Esophagus muscularis mucosa (tissue), 4 donors: Measurements from ENCODE around the gene SIGLEC12. TPM values are rescaled to one million over a fixed set of nuclear protein-coding genes. Genes with fewer than 3 reads are reported as not detected.

Source experiments
- DNase-seq: peaks from one replicate; pipeline ENCODE4 v3.0.0-alpha.2; 2017; ENCODE audit errors: extremely low spot score
- H3K27ac ChIP-seq, 4 donors: fragments of 200-600 bp; sonication (generic); replicated peaks in 1 of 4; 1 replicate in 3 of 4; 2 replicates in 1 of 4; pipeline ENCODE4 v1.5.1; 2016 to 2019; ENCODE audit warnings: mild to moderate bottlenecking in 1 of 4
- H3K27me3 ChIP-seq, 4 donors: fragments of 200-600 bp; sonication (generic); one replicate each; pipeline versions ENCODE4 v1.5.1 to v1.6.0; 2016 to 2019
- H3K36me3 ChIP-seq, 4 donors: fragments of 200-600 bp; sonication (generic); one replicate each; pipeline ENCODE4 v1.5.1; 2016 to 2019
- H3K4me1 ChIP-seq, 4 donors: fragments of 200-600 bp; sonication (generic); one replicate each; pipeline ENCODE4 v1.5.1; 2016 to 2019
- H3K4me3 ChIP-seq, 4 donors: fragments of 200-600 bp; sonication (generic); 1 replicate in 2 of 4; 2 replicates in 2 of 4; pipeline ENCODE4 v1.5.1; 2016 to 2019; ENCODE audit warnings: mild to moderate bottlenecking in 4 of 4, moderate library complexity in 1 of 4
- H3K9me3 ChIP-seq, 4 donors: fragments of 200-600 bp; sonication (generic); 1 replicate in 3 of 4; 2 replicates in 1 of 4; pipeline ENCODE4 v1.5.1; 2016 to 2019
- CTCF ChIP-seq, 3 experiments: fragments of 200-600 bp in 2 of 3; fragments of 450-650 bp in 1 of 3; sonication (generic) in 2 of 3; IDR thresholded peaks; one replicate each; pipeline ENCODE4 v1.5.1; 2017 to 2019; ENCODE audit warnings: antibody characterized with exemption in 3 of 3, mild to moderate bottlenecking in 2 of 3, moderate library complexity in 1 of 3
- EP300 ChIP-seq: sonication (generic); formaldehyde crosslinking; IDR thresholded peaks from one replicate; pipeline ENCODE4 v1.6.1; 2017; ENCODE audit warnings: antibody characterized with exemption
- POLR2A ChIP-seq: fragments of 450-650 bp; IDR thresholded peaks from one replicate; pipeline ENCODE4 v1.6.1; 2017; ENCODE audit warnings: antibody characterized with exemption, moderate library complexity, mild to moderate bottlenecking, low read depth
- POLR2AphosphoS5 ChIP-seq, 2 donors: sonication (generic); formaldehyde crosslinking; IDR thresholded peaks; one replicate each; pipeline ENCODE4 v1.6.1; 2017; ENCODE audit warnings: antibody characterized with exemption in 2 of 2
- WGBS: methylation state at CpG from one replicate; pipeline ENCODE4 v1.1.5; 2018; 5-methylcytosine and 5-hydroxymethylcytosine counted together
- intact Hi-C: fragments of 100-400 bp; cut with DNase I; formaldehyde crosslinking; loops from one replicate; pipeline ENCODE4 v1.15.1; 2023
- total RNA-seq, 4 donors: library from RNA; depleted of rRNA; stranded (reverse); fragments of >200 nt; gene quantifications; one replicate each; pipeline versions ENCODE4 v1.1.0 to v1.2.1, GENCODE V29; 2016

The SIGLEC12 gene
- total RNA-seq, 4 donors from 2014 or later, result 0.29 TPM; not detected in 3

GRCh38 chr19:51548213-51548651, 46.6 kb upstream of the SIGLEC12 start:
- TF ChIP-seq POLR2A (no peak), EP300 (no peak), CTCF (IDR thresholded peaks at IDR 0.05) (no peak), POLR2AphosphoS5 (IDR thresholded peaks at IDR 0.05) (no peak)
- no peaks in the 10 kb centered on the region for H3K36me3 ChIP-seq
- 69% methylated on average over 5 of the region's 5 CpGs for WGBS
- intact Hi-C loops, result no loop called here
- H3K4me1 ChIP-seq, result no peaks in the 10 kb centered on the region
- no peaks in the 10 kb centered on the region for H3K9me3 ChIP-seq
- no peak overlapping the region for H3K27ac ChIP-seq
- DNase-seq, result no peak
- H3K27me3 ChIP-seq, result peaks cover 0 to 72% (median 0%) of the 10 kb centered on the region in 4 donors
- H3K4me3 ChIP-seq, result no peak overlapping the region

GRCh38 chr19:51547397-51548212, 46.0 kb upstream of the SIGLEC12 start:
- Histone ChIP-seq H3K9me3 (no peaks in the 10 kb centered on the region), H3K27me3 (peaks cover 0 to 72% (median 0%) of the 10 kb centered on the region in 4 donors), H3K36me3 (no peaks in the 10 kb centered on the region), H3K4me1 (no peaks in the 10 kb centered on the region), H3K4me3 (no peak overlapping the region), H3K27ac (no peak overlapping the region)
- no peak for DNase-seq
- no peak for TF ChIP-seq EP300
- no peak for TF ChIP-seq CTCF (IDR thresholded peaks at IDR 0.05)
- TF ChIP-seq POLR2A, result no peak
- no peak for TF ChIP-seq POLR2AphosphoS5 (IDR thresholded peaks at IDR 0.05)
- WGBS, result 43% methylated on average over 7 of the region's 7 CpGs
- intact Hi-C loops, result no loop called here

- 63% methylated on average over 10 of the region's 10 CpGs for WGBS
- Histone ChIP-seq H3K9me3 (no peaks in the 10 kb centered on the region), H3K27ac (no peak overlapping the region), H3K4me3 (no peak overlapping the region), H3K36me3 (no peaks in the 10 kb centered on the region), H3K4me1 (no peaks in the 10 kb centered on the region), H3K27me3 (peaks cover 0 to 66% (median 0%) of the 10 kb centered on the region in 4 donors)
- TF ChIP-seq CTCF (IDR thresholded peaks at IDR 0.05) (no peak), EP300 (no peak), POLR2A (no peak), POLR2AphosphoS5 (IDR thresholded peaks at IDR 0.05) (no peak)
- intact Hi-C loops, result no loop called here
- DNase-seq, result no peak
These were observed 45.2 kb upstream of the SIGLEC12 start for GRCh38 chr19:51546650-51547396.

GRCh38 chr19:51546107-51546649, 44.6 kb upstream of the SIGLEC12 start:
- peaks cover 0 to 65% (median 0%) of the 10 kb centered on the region in 4 donors for H3K27me3 ChIP-seq
- H3K9me3 ChIP-seq, result no peaks in the 10 kb centered on the region
- no peak for DNase-seq
- no peak overlapping the region for H3K27ac ChIP-seq
- 57% methylated on average over 5 of the region's 5 CpGs for WGBS
- no peaks in the 10 kb centered on the region for H3K36me3 ChIP-seq
- intact Hi-C loops, result no loop called here
- TF ChIP-seq EP300 (no peak), CTCF (IDR thresholded peaks at IDR 0.05) (no peak), POLR2A (no peak), POLR2AphosphoS5 (IDR thresholded peaks at IDR 0.05) (no peak)
- H3K4me1 ChIP-seq, result no peaks in the 10 kb centered on the region
- no peak overlapping the region for H3K4me3 ChIP-seq
